NK-92 treated with Interleukin-12 subunit alpha and Interleukin-12 subunit beta, amount 100 ng/mL, for 24 hours (cell line): ENCODE measurements around the gene ANKRD36C.
"Not testable (repeated sequence)": the region's sequence is repeated elsewhere in the genome, so short reads cannot be mapped to it uniquely, and the experiment has no call there.

ENCODE experiments used
- DNase-seq: peaks from one replicate; lab custom pipeline; 2025; lab: John Stamatoyannopoulos, UW

ANKRD36C gene

DNA sequence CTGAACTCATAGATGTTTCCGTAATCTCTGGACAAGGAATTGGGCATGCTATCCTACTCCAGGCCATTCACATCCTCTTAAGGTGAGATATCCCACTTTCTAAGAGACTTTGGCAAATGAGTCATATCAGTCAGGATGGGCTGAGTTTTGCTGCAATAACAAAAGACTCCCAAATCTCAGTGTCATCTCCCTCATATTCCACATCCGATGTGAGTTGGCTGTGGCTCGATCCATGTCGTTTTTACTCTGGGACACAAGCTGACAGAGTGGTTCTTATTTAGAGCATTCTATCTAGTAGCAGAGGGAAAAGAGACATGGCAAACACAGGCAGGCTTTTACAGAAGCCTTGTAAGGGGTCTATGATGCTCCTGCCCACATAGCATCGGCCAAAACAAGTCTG lies 14.6 kb upstream of the ANKRD36C start:
- DNase-seq: not testable (repeated sequence)

- DNase-seq: not testable (repeated sequence)
Measured at GRCh38 chr2:95992520-95993272, 1.1 kb upstream of the ANKRD36C start.

DNA sequence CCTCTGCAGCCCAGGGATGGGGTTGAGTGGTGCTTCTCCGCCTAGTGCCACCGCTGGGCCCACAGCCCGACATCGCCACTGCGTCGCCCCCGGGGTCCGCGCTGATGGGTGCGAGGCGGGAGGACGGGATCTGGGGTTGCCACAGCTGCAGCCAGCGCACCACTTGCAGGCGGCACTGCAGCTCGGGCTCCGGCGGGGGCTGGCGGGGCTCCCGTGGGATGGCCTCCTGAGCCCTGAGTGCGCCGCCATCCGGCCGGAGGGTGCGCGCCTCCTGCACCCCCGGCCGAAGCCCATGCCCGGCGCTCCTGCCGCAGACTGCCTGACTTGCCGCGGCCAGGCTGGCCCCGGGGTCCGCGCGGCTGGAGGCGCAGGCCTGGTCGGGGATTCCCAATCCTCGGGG lies 478 bp upstream of the ANKRD36C start:
- not testable (repeated sequence) for DNase-seq

- not testable (repeated sequence) for DNase-seq
Measured at GRCh38 chr2:95990884-95991283, 740 bp downstream of the ANKRD36C start.

- not testable (repeated sequence) for DNase-seq
Measured at GRCh38 chr2:95951662-95952061, 40.0 kb downstream of the ANKRD36C start.

DNA sequence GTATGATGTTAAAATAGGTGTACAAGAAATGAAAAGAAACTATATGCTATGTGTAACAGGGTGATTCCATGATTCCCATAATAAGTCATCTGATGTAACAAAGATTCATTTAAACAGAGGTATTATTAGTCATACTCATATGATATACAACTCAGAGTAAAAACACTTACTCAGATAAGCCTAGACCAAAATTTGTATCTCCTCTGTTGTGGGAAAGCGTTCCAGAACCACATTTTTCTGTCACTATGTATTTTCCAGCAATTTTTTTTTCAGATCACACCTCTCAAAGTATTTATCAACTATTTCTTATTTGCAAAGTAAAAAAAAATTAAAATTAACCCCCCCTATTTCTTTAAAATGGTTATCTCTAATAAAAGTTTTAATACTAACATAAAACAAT lies 43.6 kb downstream of the ANKRD36C start:
- DNase-seq: not testable (repeated sequence)

DNA sequence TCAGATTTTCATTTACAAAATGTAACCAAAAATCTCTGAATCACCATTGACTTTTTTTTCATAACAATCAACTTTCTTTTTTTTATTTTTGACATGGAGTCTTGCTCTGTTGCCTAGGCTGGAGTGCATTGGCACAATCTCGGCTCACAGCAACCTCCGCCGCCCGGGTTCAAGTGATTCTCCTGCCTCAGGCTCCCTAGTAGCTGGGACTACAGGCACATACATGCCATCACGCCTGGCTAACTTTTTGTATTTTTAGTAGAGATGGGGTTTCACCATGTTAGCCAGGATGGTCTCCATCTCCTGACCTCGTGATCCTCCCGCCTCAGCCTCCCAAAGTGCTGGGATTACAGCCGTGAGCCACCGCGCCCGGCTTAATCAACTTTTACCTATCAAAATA lies 51.7 kb downstream of the ANKRD36C start:
- DNase-seq: not testable (repeated sequence)

DNA sequence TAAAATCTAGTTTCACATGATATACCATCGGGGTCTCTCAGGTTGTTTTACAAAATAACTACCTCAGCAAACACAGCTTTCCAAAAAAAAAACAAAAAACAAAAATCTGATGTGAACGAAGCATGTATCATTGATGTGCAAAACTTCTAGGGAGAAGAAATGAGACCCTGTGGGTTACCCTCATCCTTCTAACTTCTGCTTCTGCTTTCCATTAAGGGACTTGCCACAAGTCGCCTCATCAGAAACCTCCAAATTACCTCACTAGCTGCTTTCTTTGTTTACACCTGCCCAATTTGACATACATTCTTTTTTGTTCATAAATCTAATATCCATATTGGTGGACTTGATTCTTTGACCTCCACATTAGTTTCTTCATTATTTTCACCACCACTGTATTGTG lies 60.9 kb downstream of the ANKRD36C start:
- not testable (repeated sequence) for DNase-seq

DNA sequence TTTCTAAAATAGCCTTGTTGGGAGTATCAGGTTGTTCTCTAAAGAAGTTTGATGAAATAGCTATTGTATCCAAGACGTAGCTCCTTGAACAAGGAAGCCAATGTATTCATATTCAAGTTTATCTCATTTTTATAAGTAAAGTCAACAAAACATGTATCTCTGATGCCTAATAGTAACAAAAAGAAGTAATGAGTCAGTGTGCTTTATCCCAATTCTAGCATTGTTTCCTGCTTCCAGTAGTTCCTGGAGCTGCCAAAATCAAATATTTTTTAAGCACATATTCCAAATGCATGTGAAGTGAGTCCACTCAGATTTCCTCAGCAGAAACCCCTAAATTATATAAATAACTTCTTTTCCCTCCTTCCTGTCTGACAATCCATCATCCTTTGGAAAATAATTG lies 74.6 kb downstream of the ANKRD36C start:
- DNase-seq: not testable (repeated sequence)

DNA sequence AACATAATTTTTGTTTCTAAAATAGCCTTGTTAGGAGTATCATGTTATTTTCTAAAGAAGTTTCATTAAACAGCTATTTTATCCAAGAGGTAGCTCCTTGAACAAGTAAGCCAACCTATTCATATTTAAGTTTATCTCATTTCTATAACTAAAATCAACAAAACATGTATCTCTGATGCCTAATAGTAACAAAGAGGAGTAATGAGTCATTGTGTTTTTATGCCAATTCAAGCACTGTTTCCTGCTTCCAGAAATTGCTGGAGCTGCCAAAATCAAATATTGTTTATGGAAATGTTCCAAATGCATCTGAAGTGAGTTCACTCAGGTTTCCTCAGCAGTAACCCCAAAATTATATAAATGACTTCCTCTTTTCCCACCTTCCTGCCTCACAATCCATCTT lies 76.5 kb downstream of the ANKRD36C start:
- DNase-seq: not testable (repeated sequence)

DNA sequence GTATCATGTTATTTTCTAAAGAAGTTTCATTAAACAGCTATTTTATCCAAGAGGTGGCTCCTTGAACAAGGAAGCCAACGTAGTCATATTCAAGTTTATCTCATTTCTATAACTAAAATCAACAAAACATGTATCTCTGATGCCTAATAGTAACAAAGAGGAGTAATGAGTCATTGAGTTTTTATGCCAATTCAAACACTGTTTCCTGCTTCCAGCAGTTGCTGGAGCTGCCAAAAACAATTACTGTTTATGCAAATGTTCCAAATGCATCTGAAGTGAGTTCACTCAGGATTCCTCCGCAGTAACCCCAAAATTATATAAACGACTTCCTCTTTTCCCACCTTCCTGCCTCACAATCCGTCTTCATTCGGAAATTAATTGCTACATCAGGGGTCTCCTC lies 80.2 kb downstream of the ANKRD36C start:
- DNase-seq: not testable (repeated sequence)

GRCh38 chr2:95894443-95894842 lies 97.2 kb downstream of the ANKRD36C start:
- not testable (repeated sequence) for DNase-seq

- not testable (repeated sequence) for DNase-seq
Measured at GRCh38 chr2:95867929-95868328, 123.7 kb downstream of the ANKRD36C start.

DNA sequence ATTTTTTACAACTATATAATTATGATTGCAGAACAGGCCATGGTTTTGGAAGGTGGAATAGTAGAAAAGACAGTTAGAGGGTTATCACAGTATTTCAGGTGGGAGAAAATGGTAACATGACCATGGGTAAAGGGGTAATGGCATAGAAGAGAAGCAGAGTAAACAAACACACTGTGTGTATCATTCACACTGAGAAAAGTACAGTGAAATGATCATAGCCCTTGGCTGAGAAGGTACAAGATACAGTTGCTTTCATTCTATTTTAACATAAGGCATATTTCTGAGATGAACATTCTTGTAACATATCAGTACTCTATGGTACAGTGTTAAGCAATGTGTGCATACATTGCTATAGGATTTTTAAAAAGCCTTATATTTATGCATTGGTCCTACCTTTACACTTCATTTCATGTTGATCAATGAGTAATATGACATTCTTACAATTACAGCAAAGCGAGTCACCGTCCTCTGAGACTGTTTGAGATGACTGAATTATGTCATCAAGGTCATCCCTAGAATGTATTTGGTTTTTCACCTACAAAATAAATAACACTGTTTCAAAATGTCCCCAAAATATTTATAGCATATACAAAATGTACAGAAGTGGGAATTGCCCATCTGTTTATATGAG lies 124.5 kb downstream of the ANKRD36C start:
- not testable (repeated sequence) for DNase-seq

- DNase-seq: not testable (repeated sequence)
Measured at GRCh38 chr2:95862121-95862520, 129.5 kb downstream of the ANKRD36C start.

GRCh38 chr2:95836151-95836550 lies 155.5 kb downstream of the ANKRD36C start:
- no peak for DNase-seq

GRCh38 chr2:95834077-95835013 lies 157.3 kb downstream of the ANKRD36C start:
- not testable (repeated sequence) for DNase-seq

GRCh38 chr2:95824218-95824617 lies 167.4 kb downstream of the ANKRD36C start:
- not testable (repeated sequence) for DNase-seq

DNA sequence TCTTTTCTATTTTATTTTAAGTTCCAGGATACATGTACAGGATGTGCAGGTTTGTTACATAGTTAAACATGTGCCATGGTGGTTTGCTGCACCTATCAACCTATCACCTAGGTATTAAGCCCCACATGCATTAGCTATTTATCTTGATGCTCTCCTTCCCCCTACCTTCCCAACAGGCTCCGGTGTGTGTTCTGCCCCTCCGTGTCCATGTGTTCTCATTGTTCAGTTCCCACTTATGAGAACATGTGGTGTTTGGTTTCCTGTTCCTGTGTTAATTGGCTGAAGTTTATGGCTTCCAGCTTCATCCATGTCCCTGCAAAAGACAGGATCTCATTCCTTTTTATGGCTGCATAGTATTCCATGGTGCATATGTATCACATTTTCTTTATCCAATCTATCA lies 174.1 kb downstream of the ANKRD36C start:
- DNase-seq: not testable (repeated sequence)

DNA sequence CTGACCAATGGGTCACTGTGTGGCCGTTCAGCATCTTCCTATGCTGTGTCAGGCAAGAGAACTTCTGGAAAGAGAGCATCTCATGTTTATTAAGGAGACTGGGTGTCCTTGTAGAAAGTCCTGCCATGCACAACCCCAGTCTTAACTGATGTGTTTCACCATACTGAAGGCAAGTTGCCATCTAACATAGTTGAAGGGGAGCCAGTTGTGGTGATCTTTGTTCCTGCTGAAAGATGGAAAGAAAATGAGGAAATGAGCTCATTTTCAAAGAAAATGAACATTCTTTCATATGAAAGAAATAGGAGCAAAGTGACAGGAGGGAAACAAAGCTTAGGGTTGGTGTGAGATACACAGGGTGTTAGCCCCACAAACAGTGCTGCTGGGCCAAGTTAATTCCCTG lies 178.3 kb downstream of the ANKRD36C start:
- DNase-seq: not testable (repeated sequence)

GRCh38 chr2:95799892-95800291 lies 191.7 kb downstream of the ANKRD36C start:
- no peak for DNase-seq
